Measurements from ENCODE around the gene PPARA. TPM values are rescaled to one million over a fixed set of nuclear protein-coding genes. Genes with fewer than 3 reads are reported as not detected.

The PPARA gene
- polyA plus RNA-seq, 1 of the 3 experiments (the other 2 are of a cell fraction): 4.5 TPM

DNA sequence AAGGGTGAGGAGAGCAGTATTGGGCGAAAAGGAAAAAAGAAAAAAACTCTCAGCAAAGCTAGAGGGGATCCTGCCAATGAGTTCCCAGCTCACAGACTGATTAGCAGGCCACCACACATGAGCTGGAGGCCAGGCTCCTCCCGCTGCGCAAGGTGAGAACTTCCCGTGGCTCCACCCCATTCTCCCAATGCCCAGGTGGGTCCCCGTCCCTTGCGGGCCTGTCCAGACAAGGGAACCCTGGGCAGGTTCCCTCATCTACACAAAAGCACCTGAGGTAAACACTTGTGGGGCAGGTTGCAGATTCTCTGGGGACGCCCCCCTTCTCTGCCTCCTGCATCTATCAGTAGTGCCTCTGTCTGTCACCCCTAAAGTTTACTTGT, 53.3 kb downstream of the PPARA start:
- Histone ChIP-seq H3K79me2 (ENCODE audit: insufficient read depth) (no peaks in the 10 kb centered on the region), H3F3A (replicated peaks; ENCODE audit: insufficient read depth) (no peaks in the 10 kb centered on the region), H3K9ac (no peak overlapping the region), H3K27me3 (ENCODE audit: insufficient read depth) (no peaks in the 10 kb centered on the region), H2AFZ (ENCODE audit: low read depth) (no peak overlapping the region), H3K4me3 (ENCODE audit: low read depth in 2 of 2, low read length in 1 of 2) (no peak overlapping the region), H3K9me2 (no peaks in the 10 kb centered on the region), H3K4me1 (ENCODE audit: control insufficient read depth in 1 of 2, insufficient read depth in 2 of 2, low read depth in 1 of 2, low read length in 1 of 2) (no peaks in the 10 kb centered on the region), H3K27ac (ENCODE audit: low read depth in 2 of 2, low read length in 1 of 2) (no peak overlapping the region), H3K4me2 (no peak overlapping the region), H4K20me1 (ENCODE audit: insufficient read depth) (no peaks in the 10 kb centered on the region), H3K36me3 (replicated peaks in 1 of 2; ENCODE audit: control insufficient read depth in 1 of 2, insufficient read depth in 2 of 2, low read length in 1 of 2) (peaks cover 0 to 24% of the 10 kb centered on the region in 2 experiments), H3K9me3 (no peaks in the 10 kb centered on the region)
- POLR2A ChIA-PET: no interaction called here
- CTCF ChIA-PET: no interaction called here
- 75% methylated on average over 5 of the region's 7 CpGs for WGBS (ENCODE audit: low lambda C conversion rate)
- no peak for DNase-seq
- no peak for TF ChIP-seq RFX5 (IDR thresholded peaks at IDR 0.05; ENCODE audit: low read length)
- TF ChIP-seq, protein P1, sequence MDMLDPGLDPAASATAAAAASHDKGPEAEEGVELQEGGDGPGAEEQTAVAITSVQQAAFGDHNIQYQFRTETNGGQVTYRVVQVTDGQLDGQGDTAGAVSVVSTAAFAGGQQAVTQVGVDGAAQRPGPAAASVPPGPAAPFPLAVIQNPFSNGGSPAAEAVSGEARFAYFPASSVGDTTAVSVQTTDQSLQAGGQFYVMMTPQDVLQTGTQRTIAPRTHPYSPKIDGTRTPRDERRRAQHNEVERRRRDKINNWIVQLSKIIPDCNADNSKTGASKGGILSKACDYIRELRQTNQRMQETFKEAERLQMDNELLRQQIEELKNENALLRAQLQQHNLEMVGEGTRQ (IDR thresholded peaks at IDR 0.05; ENCODE audit: borderline replicate concordance, low read depth, low read length): no peak

DNA sequence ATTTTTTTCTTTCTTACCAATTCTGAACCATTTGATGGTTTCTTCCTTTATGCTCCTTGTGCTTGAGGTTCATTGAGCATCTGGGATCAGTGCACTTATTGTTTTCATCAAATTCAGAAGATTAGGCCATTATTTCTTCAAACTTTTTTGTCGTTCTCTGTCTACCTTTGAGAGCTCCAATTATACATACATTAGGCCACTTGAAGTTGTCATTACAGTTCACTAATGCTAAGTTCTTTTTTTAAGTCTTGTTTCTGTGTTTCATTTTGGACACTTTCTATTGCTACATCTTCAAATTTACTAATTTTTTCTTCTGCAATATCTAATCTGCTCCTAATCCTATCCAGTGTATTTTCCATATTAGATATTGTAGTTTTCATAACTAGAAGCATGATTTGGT, 58.9 kb downstream of the PPARA start:
- Histone ChIP-seq H4K20me1 (ENCODE audit: insufficient read depth) (no peaks in the 10 kb centered on the region), H3K79me2 (ENCODE audit: insufficient read depth) (no peaks in the 10 kb centered on the region), H3K27ac (ENCODE audit: low read depth in 2 of 2, low read length in 1 of 2) (no peak overlapping the region), H3F3A (replicated peaks; ENCODE audit: insufficient read depth) (no peaks in the 10 kb centered on the region), H3K9me2 (no peaks in the 10 kb centered on the region), H3K36me3 (replicated peaks in 1 of 2; ENCODE audit: control insufficient read depth in 1 of 2, insufficient read depth in 2 of 2, low read length in 1 of 2) (peaks cover 0 to 36% of the 10 kb centered on the region in 2 experiments), H3K9me3 (0 out of 2 replicates have a peak, but pooled peaks cover 6% of the 10 kb centered on the region), H3K4me3 (ENCODE audit: low read depth in 2 of 2, low read length in 1 of 2) (no peak overlapping the region), H3K4me2 (no peak overlapping the region), H2AFZ (ENCODE audit: low read depth) (no peak overlapping the region), H3K27me3 (ENCODE audit: insufficient read depth) (no peaks in the 10 kb centered on the region), H3K9ac (no peak overlapping the region), H3K4me1 (ENCODE audit: control insufficient read depth in 1 of 2, insufficient read depth in 2 of 2, low read depth in 1 of 2, low read length in 1 of 2) (no peaks in the 10 kb centered on the region)
- no peak for DNase-seq
- ChIA-PET POLR2A (no interaction called here), CTCF (no interaction called here)
- WGBS (ENCODE audit: low lambda C conversion rate): 97% methylated on average over 1 of the region's 1 CpG
- TF ChIP-seq MXI1 (IDR thresholded peaks at IDR 0.05; ENCODE audit: low read depth, low read length) (no peak), TEAD4 (IDR thresholded peaks at IDR 0.05; ENCODE audit: borderline replicate concordance, insufficient read depth) (no peak), MEF2A (IDR thresholded peaks at IDR 0.05; ENCODE audit: borderline replicate concordance, low read depth) (no peak), POLR2AphosphoS5 (IDR thresholded peaks at IDR 0.05; ENCODE audit: low read depth, low read length) (no peak), EZH2phosphoT487 (IDR thresholded peaks at IDR 0.05; ENCODE audit: borderline replicate concordance, low read depth) (no peak), CHD2 (IDR thresholded peaks at IDR 0.05; ENCODE audit: low read length, partially characterized antibody) (no peak), RCOR1 (IDR thresholded peaks at IDR 0.05; ENCODE audit: low read length) (no peak)
- TF ChIP-seq, protein P2, sequence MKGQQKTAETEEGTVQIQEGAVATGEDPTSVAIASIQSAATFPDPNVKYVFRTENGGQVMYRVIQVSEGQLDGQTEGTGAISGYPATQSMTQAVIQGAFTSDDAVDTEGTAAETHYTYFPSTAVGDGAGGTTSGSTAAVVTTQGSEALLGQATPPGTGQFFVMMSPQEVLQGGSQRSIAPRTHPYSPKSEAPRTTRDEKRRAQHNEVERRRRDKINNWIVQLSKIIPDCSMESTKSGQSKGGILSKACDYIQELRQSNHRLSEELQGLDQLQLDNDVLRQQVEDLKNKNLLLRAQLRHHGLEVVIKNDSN (IDR thresholded peaks at IDR 0.05; ENCODE audit: borderline replicate concordance, low read depth): no peak

DNA sequence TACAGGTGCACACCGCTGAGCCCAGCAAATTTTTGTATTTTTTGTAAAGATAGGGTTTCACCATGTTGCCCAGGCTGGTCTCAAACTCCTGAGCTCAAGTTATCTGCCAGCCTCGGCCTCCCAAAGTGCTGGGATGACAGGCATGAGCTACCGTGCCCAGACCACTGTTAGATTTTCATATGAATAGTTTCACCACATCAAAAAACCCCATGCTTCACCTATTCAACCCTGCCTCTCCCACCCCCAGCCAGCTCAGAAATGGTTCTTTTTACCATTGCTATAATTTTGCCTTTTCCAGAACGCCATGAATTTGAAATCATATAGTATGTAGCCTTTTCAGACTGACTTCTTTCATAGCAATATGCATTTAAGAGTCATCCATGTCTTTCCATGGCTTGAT, 61.9 kb downstream of the PPARA start:
- Histone ChIP-seq H3K36me3 (replicated peaks in 1 of 2; ENCODE audit: control insufficient read depth in 1 of 2, insufficient read depth in 2 of 2, low read length in 1 of 2) (peaks cover 5 to 39% of the 10 kb centered on the region in 2 experiments), H3F3A (replicated peaks; ENCODE audit: insufficient read depth) (no peaks in the 10 kb centered on the region), H3K9ac (no peak overlapping the region), H3K4me3 (ENCODE audit: low read depth in 2 of 2, low read length in 1 of 2) (no peak overlapping the region), H3K4me1 (ENCODE audit: control insufficient read depth in 1 of 2, insufficient read depth in 2 of 2, low read depth in 1 of 2, low read length in 1 of 2) (no peaks in the 10 kb centered on the region), H3K4me2 (no peak overlapping the region), H3K27me3 (ENCODE audit: insufficient read depth) (no peaks in the 10 kb centered on the region), H2AFZ (ENCODE audit: low read depth) (no peak overlapping the region), H3K27ac (ENCODE audit: low read depth in 2 of 2, low read length in 1 of 2) (no peak overlapping the region), H4K20me1 (ENCODE audit: insufficient read depth) (no peaks in the 10 kb centered on the region), H3K9me2 (no peaks in the 10 kb centered on the region), H3K9me3 (0 out of 2 replicates have a peak, but pooled peaks cover 6% of the 10 kb centered on the region), H3K79me2 (ENCODE audit: insufficient read depth) (no peaks in the 10 kb centered on the region)
- DNase-seq: no peak
- WGBS (ENCODE audit: low lambda C conversion rate): 70% methylated on average over 4 of the region's 4 CpGs
- CTCF ChIA-PET: no interaction called here
- POLR2A ChIA-PET: no interaction called here
- TF ChIP-seq, protein P3, sequence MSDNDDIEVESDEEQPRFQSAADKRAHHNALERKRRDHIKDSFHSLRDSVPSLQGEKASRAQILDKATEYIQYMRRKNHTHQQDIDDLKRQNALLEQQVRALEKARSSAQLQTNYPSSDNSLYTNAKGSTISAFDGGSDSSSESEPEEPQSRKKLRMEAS (IDR thresholded peaks at IDR 0.05; ENCODE audit: low read depth): no peak
- no peak for TF ChIP-seq RFX5 (IDR thresholded peaks at IDR 0.05; ENCODE audit: low read length)
- no peak for TF ChIP-seq ELF1 (IDR thresholded peaks at IDR 0.05)
- TF ChIP-seq RAD21 (IDR thresholded peaks at IDR 0.05; ENCODE audit: low read length): no peak
- no peak for TF ChIP-seq GATA2 (CRISPR knock-in tag; IDR thresholded peaks at IDR 0.05)
- TF ChIP-seq, protein P4, sequence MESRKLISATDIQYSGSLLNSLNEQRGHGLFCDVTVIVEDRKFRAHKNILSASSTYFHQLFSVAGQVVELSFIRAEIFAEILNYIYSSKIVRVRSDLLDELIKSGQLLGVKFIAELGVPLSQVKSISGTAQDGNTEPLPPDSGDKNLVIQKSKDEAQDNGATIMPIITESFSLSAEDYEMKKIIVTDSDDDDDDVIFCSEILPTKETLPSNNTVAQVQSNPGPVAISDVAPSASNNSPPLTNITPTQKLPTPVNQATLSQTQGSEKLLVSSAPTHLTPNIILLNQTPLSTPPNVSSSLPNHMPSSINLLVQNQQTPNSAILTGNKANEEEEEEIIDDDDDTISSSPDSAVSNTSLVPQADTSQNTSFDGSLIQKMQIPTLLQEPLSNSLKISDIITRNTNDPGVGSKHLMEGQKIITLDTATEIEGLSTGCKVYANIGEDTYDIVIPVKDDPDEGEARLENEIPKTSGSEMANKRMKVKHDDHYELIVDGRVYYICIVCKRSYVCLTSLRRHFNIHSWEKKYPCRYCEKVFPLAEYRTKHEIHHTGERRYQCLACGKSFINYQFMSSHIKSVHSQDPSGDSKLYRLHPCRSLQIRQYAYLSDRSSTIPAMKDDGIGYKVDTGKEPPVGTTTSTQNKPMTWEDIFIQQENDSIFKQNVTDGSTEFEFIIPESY (IDR thresholded peaks at IDR 0.05; ENCODE audit: borderline replicate concordance, low read depth): no peak
- TF ChIP-seq RCOR1 (IDR thresholded peaks at IDR 0.05; ENCODE audit: low read length): no peak
- no peak for TF ChIP-seq YY1 (IDR thresholded peaks at IDR 0.05; ENCODE audit: low read depth)
- no peak for TF ChIP-seq SMC3 (IDR thresholded peaks at IDR 0.05; ENCODE audit: low read depth, low read length)
- TF ChIP-seq, protein P5, sequence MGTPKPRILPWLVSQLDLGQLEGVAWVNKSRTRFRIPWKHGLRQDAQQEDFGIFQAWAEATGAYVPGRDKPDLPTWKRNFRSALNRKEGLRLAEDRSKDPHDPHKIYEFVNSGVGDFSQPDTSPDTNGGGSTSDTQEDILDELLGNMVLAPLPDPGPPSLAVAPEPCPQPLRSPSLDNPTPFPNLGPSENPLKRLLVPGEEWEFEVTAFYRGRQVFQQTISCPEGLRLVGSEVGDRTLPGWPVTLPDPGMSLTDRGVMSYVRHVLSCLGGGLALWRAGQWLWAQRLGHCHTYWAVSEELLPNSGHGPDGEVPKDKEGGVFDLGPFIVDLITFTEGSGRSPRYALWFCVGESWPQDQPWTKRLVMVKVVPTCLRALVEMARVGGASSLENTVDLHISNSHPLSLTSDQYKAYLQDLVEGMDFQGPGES (IDR thresholded peaks at IDR 0.05; ENCODE audit: low read depth, low read length): no peak
- no peak for TF ChIP-seq MEF2A (IDR thresholded peaks at IDR 0.05; ENCODE audit: borderline replicate concordance, low read depth)
